ENCODE data around the gene LUM. TPM values are rescaled to one million over a fixed set of nuclear protein-coding genes. Genes with fewer than 3 reads are reported as not detected.

LUM gene
- total and polyA plus RNA-seq, 2 of the 4 experiments (the other 2 are of a cell fraction) = 50.0 to 70.5 TPM

DNA sequence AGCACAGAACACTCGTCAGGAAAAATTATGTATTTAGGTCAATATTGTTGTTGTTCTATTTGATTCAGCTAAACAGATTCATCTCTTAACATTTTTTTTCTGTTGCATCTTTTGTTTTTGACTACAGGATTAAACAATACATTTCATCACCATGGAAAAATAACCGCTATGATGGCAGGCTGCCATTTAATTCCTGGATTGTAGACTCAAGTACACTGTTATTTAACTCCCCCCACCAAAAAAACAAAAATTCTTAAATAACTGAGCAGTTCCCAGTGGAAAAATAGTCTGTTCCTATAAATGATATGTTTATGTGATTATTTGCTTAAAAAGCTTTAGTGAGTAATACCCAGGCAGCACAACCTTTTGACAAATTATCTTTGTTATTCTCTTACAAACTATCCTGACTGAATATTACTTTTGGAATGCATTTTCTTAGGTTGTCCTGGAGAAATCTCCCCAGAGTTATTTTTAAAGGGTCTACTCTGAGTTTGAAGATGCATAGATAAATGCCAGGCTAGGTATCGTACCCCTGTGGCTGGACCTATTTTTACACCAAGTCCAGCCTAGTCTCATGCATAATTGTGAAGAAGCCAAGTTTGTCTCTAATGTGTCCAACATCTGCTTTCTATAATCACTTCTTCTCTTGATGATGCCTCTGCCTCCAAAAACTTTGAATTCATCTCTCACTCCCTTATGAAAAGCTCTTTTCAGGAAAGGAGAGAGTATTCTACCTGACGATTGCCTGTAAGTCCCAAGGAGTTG is 57.2 kb downstream of the LUM start:
- H3K9ac ChIP-seq (ENCODE audit: low read depth, low read length) = no peak overlapping the region
- no peak overlapping the region for H2AK9ac ChIP-seq (replicated peaks; ENCODE audit: low read depth, low read length, poor library complexity)
- no peak overlapping the region for H2BK5ac ChIP-seq (ENCODE audit: low read depth, low read length, poor library complexity, severe bottlenecking)
- peak; percentile 72 for DNase-seq
- POLR2A ChIA-PET (ENCODE audit: unreplicated experiment) = no interaction called here
- no peaks in the 10 kb centered on the region for H3K79me1 ChIP-seq (ENCODE audit: low read depth in 1 of 2, low read length in 2 of 2)
- H3K27ac ChIP-seq (ENCODE audit: insufficient read depth, low read length) = no peak overlapping the region
- H3K56ac ChIP-seq (ENCODE audit: extremely low read depth, insufficient read depth, low read length) = no peak overlapping the region
- H4K5ac ChIP-seq (ENCODE audit: low read depth, low read length) = no peak overlapping the region
- CTCF ChIA-PET = no interaction called here
- H3K4me3 ChIP-seq (ENCODE audit: insufficient read depth, low read depth, low read length) = no peak overlapping the region
- H3K18ac ChIP-seq (ENCODE audit: low read depth, low read length) = no peak overlapping the region; the same call in 1 of the 2 replicates
- dilution Hi-C loops (cut with HindIII; ENCODE audit: low sequenced_read_pairs, unreplicated experiment) = no loop called here
- H2BK120ac ChIP-seq (ENCODE audit: low read depth, low read length) = no peak overlapping the region
- no peaks in the 10 kb centered on the region for H3K9me1 ChIP-seq (ENCODE audit: insufficient read depth, low read length)
- no CpG with 5 or more reads among the region's 4 CpGs for WGBS, 2 experiments (ENCODE audit: extremely low coverage in 2 of 2, insufficient read length in 1 of 2)
- in situ Hi-C loops (cut with MboI; ENCODE audit: low sequenced_read_pairs) = no loop called here
- no peaks in the 10 kb centered on the region for H3K4me1 ChIP-seq (ENCODE audit: control insufficient read depth, insufficient read depth, low read length)
- no peak overlapping the region for H3K14ac ChIP-seq (replicated peaks; ENCODE audit: low read depth, low read length)
- no peaks in the 10 kb centered on the region for H3K27me3 ChIP-seq (ENCODE audit: control insufficient read depth, insufficient read depth, low read length)
- H3K4ac ChIP-seq (ENCODE audit: low read depth, low read length) = no peak overlapping the region
- no TSS peak for BruUV-seq (replicated peaks)
- intact Hi-C loops (cut with micrococcal nuclease) = no loop called here
- H3K9me3 ChIP-seq (ENCODE audit: control insufficient read depth, insufficient read depth, low read length) = no peaks in the 10 kb centered on the region
- no peak overlapping the region for H2BK20ac ChIP-seq (ENCODE audit: low read depth, low read length)
- no peak overlapping the region for H3K23ac ChIP-seq (ENCODE audit: low read depth, low read length)
- 0 out of 3 replicates have a peak overlapping the region, but pooled peaks have one; percentile 8 for H2BK15ac ChIP-seq (ENCODE audit: low read depth, low read length)
- H2AFZ ChIP-seq (replicated peaks; ENCODE audit: low read length, poor library complexity) = no peak overlapping the region
- H3K36me3 ChIP-seq (ENCODE audit: control insufficient read depth, insufficient read depth, low read length) = no peaks in the 10 kb centered on the region
- H3K4me2 ChIP-seq (ENCODE audit: low read depth, low read length) = no peak overlapping the region
- H2AK5ac ChIP-seq (ENCODE audit: low read depth, low read length) = no peak overlapping the region
- TF ChIP-seq MAFK (IDR thresholded peaks at IDR 0.05; ENCODE audit: low read depth, low read length) = no peak
- TF ChIP-seq SMC3 (IDR thresholded peaks at IDR 0.05; ENCODE audit: low read depth, low read length) = no peak
- no peak for TF ChIP-seq BHLHE40 (IDR thresholded peaks at IDR 0.05; ENCODE audit: low read depth, low read length)
- no peak for TF ChIP-seq NFE2L2 (IDR thresholded peaks at IDR 0.05; ENCODE audit: low read depth, low read length)
- no peak for TF ChIP-seq POLR2A (IDR thresholded peaks at IDR 0.05; ENCODE audit: low read depth, low read length)
- TF ChIP-seq, protein P1, sequence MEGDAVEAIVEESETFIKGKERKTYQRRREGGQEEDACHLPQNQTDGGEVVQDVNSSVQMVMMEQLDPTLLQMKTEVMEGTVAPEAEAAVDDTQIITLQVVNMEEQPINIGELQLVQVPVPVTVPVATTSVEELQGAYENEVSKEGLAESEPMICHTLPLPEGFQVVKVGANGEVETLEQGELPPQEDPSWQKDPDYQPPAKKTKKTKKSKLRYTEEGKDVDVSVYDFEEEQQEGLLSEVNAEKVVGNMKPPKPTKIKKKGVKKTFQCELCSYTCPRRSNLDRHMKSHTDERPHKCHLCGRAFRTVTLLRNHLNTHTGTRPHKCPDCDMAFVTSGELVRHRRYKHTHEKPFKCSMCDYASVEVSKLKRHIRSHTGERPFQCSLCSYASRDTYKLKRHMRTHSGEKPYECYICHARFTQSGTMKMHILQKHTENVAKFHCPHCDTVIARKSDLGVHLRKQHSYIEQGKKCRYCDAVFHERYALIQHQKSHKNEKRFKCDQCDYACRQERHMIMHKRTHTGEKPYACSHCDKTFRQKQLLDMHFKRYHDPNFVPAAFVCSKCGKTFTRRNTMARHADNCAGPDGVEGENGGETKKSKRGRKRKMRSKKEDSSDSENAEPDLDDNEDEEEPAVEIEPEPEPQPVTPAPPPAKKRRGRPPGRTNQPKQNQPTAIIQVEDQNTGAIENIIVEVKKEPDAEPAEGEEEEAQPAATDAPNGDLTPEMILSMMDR (conservative IDR thresholded peaks at IDR 0.05; ENCODE audit: low read depth, low read length) = no peak
- no peak for TF ChIP-seq CEBPB (IDR thresholded peaks at IDR 0.05; ENCODE audit: low read depth, low read length)
- no peak for TF ChIP-seq MAZ (IDR thresholded peaks at IDR 0.05; ENCODE audit: borderline replicate concordance, low read depth, low read length)
- TF ChIP-seq RFX5 (IDR thresholded peaks at IDR 0.05; ENCODE audit: low read depth, low read length) = no peak
- TF ChIP-seq RCOR1 (IDR thresholded peaks at IDR 0.05; ENCODE audit: insufficient replicate concordance, low read length) = no peak
- TF ChIP-seq ELK1 (IDR thresholded peaks at IDR 0.05; ENCODE audit: borderline replicate concordance, low read depth, low read length) = no peak
- no peak for TF ChIP-seq RAD21 (IDR thresholded peaks at IDR 0.05; ENCODE audit: low read length)
- TF ChIP-seq, protein P2, sequence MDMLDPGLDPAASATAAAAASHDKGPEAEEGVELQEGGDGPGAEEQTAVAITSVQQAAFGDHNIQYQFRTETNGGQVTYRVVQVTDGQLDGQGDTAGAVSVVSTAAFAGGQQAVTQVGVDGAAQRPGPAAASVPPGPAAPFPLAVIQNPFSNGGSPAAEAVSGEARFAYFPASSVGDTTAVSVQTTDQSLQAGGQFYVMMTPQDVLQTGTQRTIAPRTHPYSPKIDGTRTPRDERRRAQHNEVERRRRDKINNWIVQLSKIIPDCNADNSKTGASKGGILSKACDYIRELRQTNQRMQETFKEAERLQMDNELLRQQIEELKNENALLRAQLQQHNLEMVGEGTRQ (IDR thresholded peaks at IDR 0.05; ENCODE audit: low read depth, low read length) = no peak
- peak; percentile 59 for ATAC-seq (ENCODE audit: low read depth)
- no peak overlapping the region for H4K8ac ChIP-seq (ENCODE audit: low read depth in 2 of 2, low read length in 2 of 2)
- no peak overlapping the region for H4K91ac ChIP-seq (ENCODE audit: insufficient read depth, low read depth, low read length)
- H4K20me1 ChIP-seq (ENCODE audit: insufficient read depth, low read length) = no peaks in the 10 kb centered on the region
